Common myeloid progenitor, CD34-positive (primary cell): ENCODE results near the gene TLK2.

Experiments used
- CTCF ChIA-PET: fragments of 350-600 bp; sonication (Branson Sonifier 250); formaldehyde crosslinking; loops from one replicate; lab custom pipeline; 2021; ENCODE audit warnings: antibody characterized with exemption; lab: Charles Lee
- POLR2A ChIA-PET: fragments of 350-600 bp; sonication (Branson Sonifier 250); formaldehyde crosslinking; loops from one replicate; lab custom pipeline; 2021; ENCODE audit warnings: antibody characterized with exemption; lab: Charles Lee
- DNase-seq, 3 donors: peaks; one replicate each; pipeline versions ENCODE4 v3.0.0 to v3.0.0-alpha.2; 2013
- H3K27ac ChIP-seq, 2 experiments: 1 replicate in 1 of 2; 2 replicates in 1 of 2; pipeline ENCODE4 v1.7.0; 2013; ENCODE audit warnings: inconsistent platforms in 2 of 2, low read length in 2 of 2, mild to moderate bottlenecking in 2 of 2, low read depth in 1 of 2, moderate library complexity in 1 of 2; ENCODE audit not compliant: severe bottlenecking in 2 of 2, insufficient read depth in 1 of 2, poor library complexity in 1 of 2
- H3K27me3 ChIP-seq, 5 experiments: replicated peaks in 2 of 5; 1 replicate in 3 of 5; 2 replicates in 2 of 5; pipeline versions ENCODE4 v1.6.1 to v1.7.0; 2013; ENCODE audit warnings: low read length in 4 of 5, mild to moderate bottlenecking in 2 of 5, moderate library complexity in 2 of 5, inconsistent platforms in 1 of 5; ENCODE audit not compliant: insufficient read depth in 5 of 5, control insufficient read depth in 4 of 5
- H3K36me3 ChIP-seq, 4 experiments: 1 replicate in 2 of 4; 2 replicates in 2 of 4; pipeline versions ENCODE4 v1.6.1 to v1.7.0; 2013; ENCODE audit warnings: low read length in 3 of 4, control low read depth in 1 of 4, mild to moderate bottlenecking in 1 of 4; ENCODE audit not compliant: control insufficient read depth in 4 of 4, insufficient read depth in 4 of 4
- H3K4me1 ChIP-seq, 4 experiments: 1 replicate in 3 of 4; 2 replicates in 1 of 4; pipeline versions ENCODE4 v1.6.1 to v1.7.1; 2013; ENCODE audit warnings: low read length in 3 of 4, mild to moderate bottlenecking in 3 of 4, control low read depth in 1 of 4, inconsistent platforms in 1 of 4, moderate library complexity in 1 of 4; ENCODE audit not compliant: control insufficient read depth in 4 of 4, insufficient read depth in 4 of 4; ENCODE audit errors: control extremely low read depth in 1 of 4
- H3K4me3 ChIP-seq, 7 experiments: 1 replicate in 4 of 7; 2 replicates in 3 of 7; pipeline versions ENCODE4 v1.5.1 to v1.7.0; 2013; ENCODE audit warnings: mild to moderate bottlenecking in 7 of 7, low read length in 6 of 7, moderate library complexity in 6 of 7, inconsistent platforms in 2 of 7, low read depth in 2 of 7, control low read depth in 1 of 7; ENCODE audit not compliant: insufficient read depth in 4 of 7, control insufficient read depth in 1 of 7; ENCODE audit errors: extremely low read depth in 1 of 7
- H3K9me3 ChIP-seq, 5 experiments: 1 replicate in 4 of 5; 2 replicates in 1 of 5; pipeline versions ENCODE4 v1.6.1 to v1.7.1; 2013; ENCODE audit warnings: low read length in 4 of 5, mild to moderate bottlenecking in 2 of 5, inconsistent platforms in 1 of 5, low read depth in 1 of 5, moderate library complexity in 1 of 5; ENCODE audit not compliant: control insufficient read depth in 4 of 5, insufficient read depth in 2 of 5; ENCODE audit errors: control extremely low read depth in 1 of 5
- WGBS: methylation state at CpG from one replicate; pipeline ENCODE4 v1.1.5; 2013; ENCODE audit not compliant: insufficient coverage; 5-methylcytosine and 5-hydroxymethylcytosine counted together

Gene TLK2

GRCh38 chr17:62653002-62653825, 174.6 kb downstream of the TLK2 start:
- H3K4me1 ChIP-seq, result peaks cover 0 to 35% (median 26%) of the 10 kb centered on the region in 4 experiments
- no peaks in the 10 kb centered on the region for H3K27me3 ChIP-seq
- peak overlapping the region in 6 of 7 experiments; percentile 59 to 80 (median 70) for H3K4me3 ChIP-seq
- DNase-seq, result peak; percentile 50 to 85 (median 83)
- H3K9me3 ChIP-seq, result no peaks in the 10 kb centered on the region
- no peaks in the 10 kb centered on the region for H3K36me3 ChIP-seq
- 0% methylated on average over 17 of the region's 30 CpGs for WGBS
- POLR2A ChIA-PET, result no interaction called here
- H3K27ac ChIP-seq, result no peak overlapping the region
- CTCF ChIA-PET, result interaction anchor here (0.5 to 1.6 kb wide), 3 partner anchors 14 to 95 kb away, joined by 3 to 4 read pairs (median 3); no protein-coding TSS in a partner anchor

GRCh38 chr17:62653826-62654761, 175.5 kb downstream of the TLK2 start:
- peak overlapping the region in 4 of 7 experiments; percentile 12 to 80 (median 28) for H3K4me3 ChIP-seq
- no peaks in the 10 kb centered on the region for H3K36me3 ChIP-seq
- H3K27ac ChIP-seq, result no peak overlapping the region
- peak in 1 of 3 donors; percentile 22 for DNase-seq
- 54% methylated on average over 19 of the region's 19 CpGs for WGBS
- H3K4me1 ChIP-seq, result peaks cover 0 to 35% (median 26%) of the 10 kb centered on the region in 4 experiments
- H3K9me3 ChIP-seq, result no peaks in the 10 kb centered on the region
- CTCF ChIA-PET, result interaction anchor here (0.5 to 1.6 kb wide), 5 partner anchors 12 to 1307 kb away, joined by 3 to 4 read pairs (median 3); no protein-coding TSS in a partner anchor
- POLR2A ChIA-PET, result no interaction called here
- no peaks in the 10 kb centered on the region for H3K27me3 ChIP-seq

- Histone ChIP-seq H3K4me3 (no peak overlapping the region), H3K27ac (no peak overlapping the region), H3K36me3 (no peaks in the 10 kb centered on the region), H3K4me1 (peaks cover 0 to 35% (median 26%) of the 10 kb centered on the region in 4 experiments), H3K27me3 (no peaks in the 10 kb centered on the region), H3K9me3 (peaks cover 0 to 7% (median 1%) of the 10 kb centered on the region in 5 experiments)
- ChIA-PET CTCF (interaction anchor here (1.7 kb wide), 1 partner anchor 99 kb away, joined by 3 read pairs; no protein-coding TSS in a partner anchor), POLR2A (no interaction called here)
- 100% methylated on average over 4 of the region's 6 CpGs for WGBS
- no peak for DNase-seq
These were observed 177.0 kb downstream of the TLK2 start for GRCh38 chr17:62655656-62656055.

GRCh38 chr17:62656446-62656845, 177.8 kb downstream of the TLK2 start:
- ChIA-PET POLR2A (interaction anchor here (0.8 kb wide), 1 partner anchor 16 kb away, joined by 4 read pairs; no protein-coding TSS in a partner anchor), CTCF (interaction anchor here (1.1 to 1.7 kb wide), 2 partner anchors 15 to 99 kb away, joined by 3 to 5 read pairs; no protein-coding TSS in a partner anchor)
- H3K36me3 ChIP-seq, result no peaks in the 10 kb centered on the region
- H3K4me3 ChIP-seq, result no peak overlapping the region
- 100% methylated on average over 1 of the region's 1 CpG for WGBS
- H3K4me1 ChIP-seq, result peaks cover 0 to 33% (median 26%) of the 10 kb centered on the region in 4 experiments
- H3K27ac ChIP-seq, result no peak overlapping the region
- DNase-seq, result no peak
- H3K9me3 ChIP-seq, result peaks cover 0 to 12% (median 4%) of the 10 kb centered on the region in 5 experiments
- H3K27me3 ChIP-seq, result no peaks in the 10 kb centered on the region

- Histone ChIP-seq H3K27me3 (no peaks in the 10 kb centered on the region), H3K9me3 (peaks cover 0 to 12% (median 4%) of the 10 kb centered on the region in 5 experiments), H3K27ac (no peak overlapping the region), H3K4me1 (peaks cover 0 to 26% (median 21%) of the 10 kb centered on the region in 4 experiments), H3K4me3 (no peak overlapping the region), H3K36me3 (no peaks in the 10 kb centered on the region)
- no peak for DNase-seq
- ChIA-PET POLR2A (interaction anchor here (0.8 kb wide), 1 partner anchor 15 kb away, joined by 4 read pairs; no protein-coding TSS in a partner anchor), CTCF (interaction anchor here (1.1 kb wide), 1 partner anchor 15 kb away, joined by 5 read pairs; no protein-coding TSS in a partner anchor)
- no CpG with 5 or more reads among the region's 3 CpGs for WGBS
These were observed 178.6 kb downstream of the TLK2 start for GRCh38 chr17:62657145-62657665.

GRCh38 chr17:62657690-62658089, 179.1 kb downstream of the TLK2 start:
- Histone ChIP-seq H3K4me1 (peaks cover 0 to 22% (median 18%) of the 10 kb centered on the region in 4 experiments), H3K4me3 (no peak overlapping the region), H3K27me3 (no peaks in the 10 kb centered on the region), H3K9me3 (peaks cover 0 to 12% (median 4%) of the 10 kb centered on the region in 5 experiments), H3K36me3 (no peaks in the 10 kb centered on the region), H3K27ac (no peak overlapping the region)
- CTCF ChIA-PET, result interaction anchor here (2.2 kb wide), 1 partner anchor 15 kb away, joined by 7 read pairs; no protein-coding TSS in a partner anchor
- 100% methylated on average over 8 of the region's 9 CpGs for WGBS
- POLR2A ChIA-PET, result no interaction called here
- DNase-seq, result no peak
